K562 (cell line): ENCODE measurements around the gene REX1BD. TPM values are rescaled to one million over a fixed set of nuclear protein-coding genes. Genes with fewer than 3 reads are reported as not detected.

ENCODE experiments used
- BRCA1 ChIP-seq, 2 experiments: fragments of 450-650 bp in 1 of 2; sonication (generic) in 1 of 2; formaldehyde crosslinking in 1 of 2; IDR thresholded peaks; 2 replicates each; pipeline versions ENCODE4 v1.5.0 to v1.6.1; 2017 to 2020; ENCODE audit warnings: mild to moderate bottlenecking in 1 of 2, missing genetic modification reagents in 1 of 2
- CGGBP1 ChIP-seq: fragments of 250-450 bp; sonication (Bioruptor Pico); IDR thresholded peaks from 2 replicates; pipeline ENCODE4 v1.9.0; 2021; ENCODE audit warnings: mild to moderate bottlenecking
- CHCHD3 ChIP-seq: fragments of 250-450 bp; sonication (Bioruptor Pico); IDR thresholded peaks from 2 replicates; pipeline ENCODE4 v2.1.2; 2022; ENCODE audit warnings: mild to moderate bottlenecking
- CHD4 ChIP-seq: fragments of 200-600 bp; sonication (generic); IDR thresholded peaks from 3 replicates; pipeline ENCODE4 v1.6.1; 2012; ENCODE audit warnings: low read depth, mild to moderate bottlenecking, mixed read lengths, low read length, inconsistent platforms; ENCODE audit not compliant: insufficient read depth, insufficient replicate concordance, poor library complexity, severe bottlenecking
- CREB3L1 ChIP-seq: fragments of 450-650 bp; IDR thresholded peaks from 2 replicates; pipeline ENCODE4 v1.6.1; 2014; ENCODE audit warnings: low read depth, mild to moderate bottlenecking, moderate library complexity, borderline replicate concordance
- FOXJ2 ChIP-seq: fragments of 200-800 bp; sonication (Bioruptor generic); IDR thresholded peaks from 2 replicates; pipeline ENCODE4 v1.6.1; 2016; ENCODE audit warnings: missing genetic modification characterization, missing compliant biosample characterization
- HDGF ChIP-seq: fragments of 450-650 bp; IDR thresholded peaks from 2 replicates; pipeline ENCODE4 v1.6.1; 2016
- MEF2A ChIP-seq: IDR thresholded peaks from 2 replicates; pipeline ENCODE4 v1.6.1; 2011; ENCODE audit warnings: low read depth, mild to moderate bottlenecking, low read length, moderate library complexity; ENCODE audit not compliant: control insufficient read depth
- NFIX ChIP-seq: fragments of 250-450 bp; sonication (Bioruptor Pico); IDR thresholded peaks from 2 replicates; pipeline ENCODE4 v1.4.0; 2020; ENCODE audit warnings: low read depth, mild to moderate bottlenecking, moderate library complexity
- NR2C1 ChIP-seq, 2 experiments: fragments of 450-650 bp; IDR thresholded peaks; 2 replicates each; pipeline ENCODE4 v1.6.1; 2017; ENCODE audit warnings: mild to moderate bottlenecking in 2 of 2, antibody characterized with exemption in 1 of 2, inconsistent platforms in 1 of 2, missing compliant biosample characterization in 1 of 2, missing genetic modification characterization in 1 of 2
- PHB ChIP-seq: fragments of 250-450 bp; sonication (Bioruptor Pico); IDR thresholded peaks from 2 replicates; pipeline ENCODE4 v1.5.0; 2021
- SAFB ChIP-seq: fragments of 200-400 bp; formaldehyde crosslinking; IDR thresholded peaks from 2 replicates; pipeline ENCODE4 v1.6.1; 2017; ENCODE audit warnings: low read depth, low read length, borderline replicate concordance
- SMAD3 ChIP-seq: fragments of 450-650 bp; formaldehyde crosslinking; conservative IDR thresholded peaks from 2 replicates; pipeline ENCODE4 v1.4.0; 2020; ENCODE audit warnings: mild to moderate bottlenecking
- SOX6 ChIP-seq: fragments of 450-650 bp; IDR thresholded peaks from 2 replicates; pipeline ENCODE4 v1.6.1; 2014; ENCODE audit warnings: mild to moderate bottlenecking
- TBL1XR1 ChIP-seq, 2 experiments: IDR thresholded peaks; 2 replicates each; pipeline ENCODE4 v1.6.1; 2012; ENCODE audit warnings: improper control_type of control experiment in 2 of 2, low read length in 2 of 2, mild to moderate bottlenecking in 1 of 2
- TOE1 ChIP-seq, 2 experiments: fragments of 450-650 bp in 1 of 2; sonication (generic) in 1 of 2; formaldehyde crosslinking in 1 of 2; IDR thresholded peaks; 2 replicates each; pipeline versions ENCODE4 v1.7.1 to v1.8.0; 2016 to 2022; ENCODE audit warnings: borderline replicate concordance in 2 of 2, mild to moderate bottlenecking in 2 of 2, antibody characterized with exemption in 1 of 2, inconsistent platforms in 1 of 2, low read depth in 1 of 2, missing genetic modification reagents in 1 of 2, moderate library complexity in 1 of 2
- ZBTB34 ChIP-seq: fragments of 250-450 bp; sonication (Bioruptor Pico); IDR thresholded peaks from 2 replicates; pipeline ENCODE4 v1.8.0; 2021; ENCODE audit warnings: mild to moderate bottlenecking, moderate library complexity
- ZBTB43 ChIP-seq: sonication (generic); formaldehyde crosslinking; IDR thresholded peaks from 2 replicates; pipeline ENCODE4 v1.8.0; 2023; ENCODE audit warnings: mild to moderate bottlenecking, missing genetic modification reagents
- ZNF347 ChIP-seq: fragments of 450-650 bp; formaldehyde crosslinking; IDR thresholded peaks from 2 replicates; pipeline ENCODE4 v1.4.0; 2020; ENCODE audit warnings: low read depth, mild to moderate bottlenecking, moderate library complexity
- ZNF449 ChIP-seq: fragments of 250-450 bp; sonication (Bioruptor Pico); IDR thresholded peaks from 2 replicates; pipeline ENCODE4 v1.8.0; 2022; ENCODE audit warnings: moderate library complexity, mild to moderate bottlenecking, inconsistent platforms
- polyA plus RNA-seq, 8 experiments: library from polyadenylated mRNA; depleted of rRNA in 4 of 8; stranded (reverse) in 5 of 8; unstranded in 3 of 8; fragments of >200 nt; fragmentation: Nextera tagmentation in 2 of 8; fragmentation: Illumina TruSeq in 1 of 8; extraction: Ambion mirVana in 2 of 8; extraction: Trizol in 1 of 8; gene quantifications; 2 replicates each; pipeline versions ENCODE4 v1.2.1 to v1.2.3, GENCODE V29; 2011 to 2014; ENCODE audit warnings: inconsistent platforms in 1 of 8, missing spikeins in 1 of 8
- total RNA-seq, 7 experiments: library from RNA; depleted of rRNA in 6 of 7; stranded (reverse); fragments of >200 nt in 6 of 7; fragmentation: Illumina TruSeq in 2 of 7; extraction: Trizol in 2 of 7; gene quantifications; 2 replicates each; pipeline versions ENCODE4 v1.2.1 to v1.2.3, GENCODE V29; 2011 to 2021; ENCODE audit warnings: low replicate concordance in 1 of 7

The REX1BD gene
- total and polyA plus RNA-seq, 9 of the 15 experiments (the other 6 are each of a cell fraction or from before 2014, with no cell fraction given): 1.9 to 136 (median 13.8) TPM

- TF ChIP-seq ZNF449 (CRISPR knock-in tag): no peak
- TF ChIP-seq FOXJ2 (tag): no peak; the same call in 1 of the 2 replicates
- TF ChIP-seq PHB: no peak
- TF ChIP-seq ZNF347 (CRISPR knock-in tag): no peak
- TF ChIP-seq TBL1XR1 (IDR thresholded peaks at IDR 0.05; ENCODE audit: low read length in 2 of 2): no peak
- TF ChIP-seq SMAD3 (CRISPR knock-in tag): no peak
- TF ChIP-seq CHCHD3 (CRISPR knock-in tag): no peak
- no peak for TF ChIP-seq ZBTB34 (CRISPR knock-in tag)
- TF ChIP-seq NFIX (CRISPR knock-in tag): no peak
- TF ChIP-seq HDGF: no peak
- no peak for TF ChIP-seq SOX6
- TF ChIP-seq CGGBP1 (CRISPR knock-in tag): no peak
- no peak for TF ChIP-seq NR2C1 (IDR thresholded peaks at IDR 0.05)
- no peak for TF ChIP-seq NR2C1 (tag; IDR thresholded peaks at IDR 0.05)
- TF ChIP-seq TOE1 (IDR thresholded peaks at IDR 0.05; ENCODE audit: borderline replicate concordance): no peak
- TF ChIP-seq TOE1 (CRISPR knock-in tag; IDR thresholded peaks at IDR 0.05; ENCODE audit: borderline replicate concordance, low read depth): no peak
- no peak for TF ChIP-seq SAFB
- no peak for TF ChIP-seq CREB3L1
- no peak for TF ChIP-seq BRCA1 (IDR thresholded peaks at IDR 0.05)
- no peak for TF ChIP-seq BRCA1 (CRISPR knock-in tag; IDR thresholded peaks at IDR 0.05)
- no peak for TF ChIP-seq ZBTB43 (CRISPR knock-in tag)
- TF ChIP-seq MEF2A: no peak
- TF ChIP-seq CHD4: no peak
These were observed 2.0 kb downstream of the REX1BD start (continued) for GRCh38 chr19:18590273-18591272.
